HepG2 (cell line): ENCODE results near the gene BCAR3. TPM values are rescaled to one million over a fixed set of nuclear protein-coding genes. Genes with fewer than 3 reads are reported as not detected.
A peak's percentile ranks its signal among the peaks of the same experiment; 100 is the strongest.

Experiments used
- ATAC-seq: fragments of 200-7000 bp; cut with Tn5 transposase; 3 replicates; pipeline ENCODE4 v1.9.1; 2020; ENCODE audit warnings: mild to moderate bottlenecking, moderate library complexity
- BruUV-seq: library from RNA; stranded (reverse); fragments of 400-500 nt; replicated peaks from 2 replicates; lab custom pipeline; 2021; lab: Mats Ljungman, UMichigan
- CTCF ChIA-PET: fragments of 300-600 bp; formaldehyde crosslinking; extraction: SDS; loops from one replicate; lab custom pipeline; 2021; ENCODE audit warnings: low total read pairs, inconsistent platforms, low intra/inter-chr PET ratio; lab: Yijun Ruan, JAX
- POLR2A ChIA-PET: fragments of 350-600 bp; sonication (Branson Sonifier 250); formaldehyde crosslinking; loops from one replicate; lab custom pipeline; 2020; ENCODE audit warnings: antibody characterized with exemption, inconsistent platforms; lab: Yijun Ruan, JAX
- DNase-seq: peaks from one replicate; pipeline ENCODE4 v3.0.0-alpha.2; 2015; ENCODE audit warnings: low spot score
- FAIRE-seq: peaks from 3 replicates; lab custom pipeline; 2011; peaks lifted over from hg19 to GRCh38; lab: Jason Lieb, UNC
- H2AFZ ChIP-seq: one replicate; pipeline ENCODE4 v1.6.1; 2011; ENCODE audit warnings: low read length, inconsistent platforms
- H3K27ac ChIP-seq: fragments of 300-600 bp; 3 replicates; pipeline ENCODE4 v1.8.0; 2011; ENCODE audit warnings: mixed run types, mild to moderate bottlenecking, mixed read lengths, low read length, inconsistent platforms; ENCODE audit not compliant: insufficient read depth; ENCODE audit errors: extremely low read length
- H3K27me3 ChIP-seq, 2 experiments: fragments of 200-600 bp in 1 of 2; 2 replicates in 1 of 2; 3 replicates in 1 of 2; pipeline versions ENCODE4 v1.6.0 to v1.8.0; 2011; ENCODE audit warnings: low read length in 2 of 2, mild to moderate bottlenecking in 2 of 2, moderate library complexity in 2 of 2, inconsistent platforms in 1 of 2; ENCODE audit not compliant: insufficient read depth in 2 of 2, control insufficient read depth in 1 of 2
- H3K36me3 ChIP-seq, 2 experiments: fragments of 200-600 bp in 1 of 2; replicated peaks in 1 of 2; 2 replicates in 1 of 2; 3 replicates in 1 of 2; pipeline versions ENCODE4 v1.5.1 to v1.8.0; 2011; ENCODE audit warnings: low read length in 2 of 2, inconsistent platforms in 1 of 2; ENCODE audit not compliant: insufficient read depth in 2 of 2, control insufficient read depth in 1 of 2
- H3K4me1 ChIP-seq: 2 replicates; pipeline ENCODE4 v1.5.1; 2012; ENCODE audit warnings: low read length, inconsistent platforms; ENCODE audit not compliant: insufficient read depth
- H3K4me2 ChIP-seq: 2 replicates; pipeline ENCODE4 v1.6.0; 2011; ENCODE audit warnings: low read depth, low read length, inconsistent platforms
- H3K4me3 ChIP-seq, 3 experiments: fragments of 200-600 bp in 1 of 3; sonication (generic), shearing (Covaris generic) in 1 of 3; replicated peaks in 1 of 3; 2 replicates each; pipeline ENCODE4 v1.5.1; 2011 to 2016; ENCODE audit warnings: low read length in 3 of 3, inconsistent platforms in 2 of 3, low read depth in 2 of 3, mild to moderate bottlenecking in 2 of 3, control low read depth in 1 of 3, mixed read lengths in 1 of 3; ENCODE audit not compliant: insufficient read depth in 1 of 3
- H3K79me2 ChIP-seq: one replicate; pipeline ENCODE4 v1.6.1; 2011; ENCODE audit warnings: low read length, inconsistent platforms; ENCODE audit not compliant: insufficient read depth
- H3K9ac ChIP-seq: 2 replicates; pipeline ENCODE4 v1.6.0; 2011; ENCODE audit warnings: mild to moderate bottlenecking, low read depth, low read length, inconsistent platforms; ENCODE audit not compliant: insufficient read depth
- H3K9me3 ChIP-seq: 2 replicates; pipeline ENCODE4 v1.5.1; 2012; ENCODE audit warnings: mild to moderate bottlenecking, low read length
- H4K20me1 ChIP-seq: 2 replicates; pipeline ENCODE4 v1.6.0; 2011; ENCODE audit warnings: inconsistent platforms, mild to moderate bottlenecking, low read length, moderate library complexity; ENCODE audit not compliant: insufficient read depth
- ASH2L ChIP-seq: fragments of 300-600, 200-600 bp; sonication (generic); IDR thresholded peaks from 2 replicates; pipeline ENCODE4 v1.7.0; 2017; ENCODE audit warnings: low read depth, mild to moderate bottlenecking, moderate library complexity, mixed read lengths, low read length; ENCODE audit not compliant: insufficient read length
- CEBPG ChIP-seq: IDR thresholded peaks from 2 replicates; pipeline ENCODE4 v1.6.1; 2016
- CENPT ChIP-seq: sonication (generic); formaldehyde crosslinking; IDR thresholded peaks from 2 replicates; pipeline ENCODE4 v1.8.0; 2022; ENCODE audit warnings: low read depth, mild to moderate bottlenecking, moderate library complexity, missing genetic modification reagents
- CREM ChIP-seq, 2 experiments: sonication (generic) in 1 of 2; formaldehyde crosslinking in 1 of 2; IDR thresholded peaks; 2 replicates each; pipeline versions ENCODE4 v1.4.0 to v1.6.1; 2016 to 2020; ENCODE audit warnings: antibody characterized with exemption in 1 of 2, mild to moderate bottlenecking in 1 of 2, missing genetic modification reagents in 1 of 2
- CTCF ChIP-seq: sonication (generic); formaldehyde crosslinking; IDR thresholded peaks from 2 replicates; pipeline ENCODE4 v1.5.0; 2020; ENCODE audit warnings: mild to moderate bottlenecking, missing genetic modification reagents, moderate library complexity
- FOXP4 ChIP-seq: sonication (generic); formaldehyde crosslinking; IDR thresholded peaks from 2 replicates; pipeline ENCODE4 v1.4.0; 2020; ENCODE audit warnings: missing genetic modification reagents
- GATAD2A ChIP-seq: IDR thresholded peaks from 2 replicates; pipeline ENCODE4 v1.6.1; 2016
- IRF2 ChIP-seq: IDR thresholded peaks from 2 replicates; pipeline ENCODE4 v1.6.1; 2018; ENCODE audit warnings: missing genetic modification reagents, missing compliant biosample characterization
- NCOA2 ChIP-seq: sonication (generic); formaldehyde crosslinking; IDR thresholded peaks from 2 replicates; pipeline ENCODE4 v1.8.0; 2022; ENCODE audit warnings: inconsistent platforms
- PATZ1 ChIP-seq: sonication (generic); formaldehyde crosslinking; IDR thresholded peaks from 2 replicates; pipeline ENCODE4 v1.4.0; 2020; ENCODE audit warnings: missing genetic modification reagents
- RBM39 ChIP-seq: fragments of 200-400 bp; formaldehyde crosslinking; IDR thresholded peaks from one replicate; pipeline ENCODE4 v1.6.1; 2018; ENCODE audit warnings: antibody characterized with exemption, mild to moderate bottlenecking, low read depth, low read length; ENCODE audit not compliant: poor library complexity, severe bottlenecking
- SUZ12 ChIP-seq: fragments of 150-350 bp; IDR thresholded peaks from 2 replicates; pipeline ENCODE4 v1.6.1; 2014; ENCODE audit warnings: low read depth, low read length
- THAP8 ChIP-seq: sonication (generic); formaldehyde crosslinking; IDR thresholded peaks from 2 replicates; pipeline ENCODE4 v1.5.1; 2020; ENCODE audit warnings: missing genetic modification reagents, mild to moderate bottlenecking, borderline replicate concordance
- TOPORS ChIP-seq: sonication (generic); formaldehyde crosslinking; IDR thresholded peaks from 2 replicates; pipeline ENCODE4 v1.8.0; 2023; ENCODE audit warnings: mild to moderate bottlenecking, missing genetic modification reagents
- ZNF143 ChIP-seq: sonication (generic); formaldehyde crosslinking; IDR thresholded peaks from 2 replicates; pipeline ENCODE4 v1.4.0; 2020; ENCODE audit warnings: missing genetic modification reagents
- ZNF274 ChIP-seq: sonication (generic); formaldehyde crosslinking; IDR thresholded peaks from 2 replicates; pipeline ENCODE4 v1.5.1; 2020; ENCODE audit warnings: mild to moderate bottlenecking, missing genetic modification reagents
- ZNF639 ChIP-seq: conservative IDR thresholded peaks from 2 replicates; pipeline ENCODE4 v1.6.1; 2018; ENCODE audit warnings: missing genetic modification reagents
- ZNF792 ChIP-seq: IDR thresholded peaks from 2 replicates; pipeline ENCODE4 v1.6.1; 2016
- WGBS: methylation state at CpG from one replicate; pipeline ENCODE4 v1.1.6; 2017; ENCODE audit warnings: low lambda C conversion rate; 5-methylcytosine and 5-hydroxymethylcytosine counted together
- in situ Hi-C: cut with HindIII; loops from 2 replicates; pipeline ENCODE4 v1.10.0; 2017; ENCODE audit warnings: low pct_unique_long_range_greater_than_20kb; ENCODE audit not compliant: extremely low pct_ligation_motif_present
- intact Hi-C: fragments of 100-400 bp; cut with micrococcal nuclease; formaldehyde crosslinking; loops from one replicate; pipeline ENCODE4 v1.10.0; 2022; ENCODE audit not compliant: unreplicated experiment
- polyA plus RNA-seq, 8 experiments: library from polyadenylated mRNA; depleted of rRNA in 3 of 8; stranded (reverse) in 7 of 8; unstranded in 1 of 8; fragments of >200 nt; fragmentation: Illumina TruSeq in 4 of 8; extraction: Trizol in 4 of 8; gene quantifications; 2 replicates each; pipeline versions ENCODE4 v1.2.1 to v1.2.3, GENCODE V29; 2011 to 2016; ENCODE audit warnings: low read depth in 4 of 8, missing spikeins in 1 of 8, mixed read lengths in 1 of 8; ENCODE audit not compliant: insufficient read depth in 1 of 8
- total RNA-seq, 5 experiments: library from RNA; depleted of rRNA; stranded (reverse); fragments of >200 nt; fragmentation: Illumina TruSeq; extraction: Trizol; gene quantifications; 2 replicates each; pipeline ENCODE4 v1.2.3, GENCODE V29; 2016; ENCODE audit warnings: low read depth in 1 of 5

Gene BCAR3
- total and polyA plus RNA-seq, 2 of the 13 experiments (the other 11 are each of a cell fraction or from before 2014, with no cell fraction given): 3.6 to 4.8 TPM

GRCh38 chr1:93672069-93672468, 9.6 kb downstream of the BCAR3 start:
- intact Hi-C loops: no loop called here
- DNase-seq (no peak), FAIRE-seq (peak; percentile 59), ATAC-seq (peak; percentile 21; the same call in 1 of the 3 replicates)
- in situ Hi-C loops: no loop called here
- H4K20me1 ChIP-seq: no peaks in the 10 kb centered on the region
- ChIA-PET POLR2A (interaction anchor here (1.8 to 2.8 kb wide), 2 partner anchors 9 to 54 kb away, joined by 10 to 15 read pairs; partner anchors contain the start of gene BCAR3), CTCF (no interaction called here)
- no TSS peak for BruUV-seq
- H3K4me3 ChIP-seq: no peak overlapping the region
- peaks cover 15% of the 10 kb centered on the region for H3K79me2 ChIP-seq
- 0% methylated on average over 1 of the region's 1 CpG for WGBS
- H3K36me3 ChIP-seq: peaks cover 1 to 14% of the 10 kb centered on the region in 2 experiments; a peak in 2 of 5 replicates
- no peak overlapping the region for H2AFZ ChIP-seq
- peak overlapping the region; percentile 50 for H3K27ac ChIP-seq
- H3K4me1 ChIP-seq: peaks cover 77% of the 10 kb centered on the region
- no peaks in the 10 kb centered on the region for H3K9me3 ChIP-seq
- no peak overlapping the region for H3K9ac ChIP-seq
- no peaks in the 10 kb centered on the region for H3K27me3 ChIP-seq
- peak overlapping the region; percentile 19 for H3K4me2 ChIP-seq
- TF ChIP-seq ZNF274 (CRISPR knock-in tag) (no peak), SUZ12 (no peak), PATZ1 (peak; percentile 62; the same call in 1 of the 2 replicates), ZNF792 (no peak), CREM (IDR thresholded peaks at IDR 0.05) (peak; percentile 28; the same call in 1 of the 2 replicates), CREM (CRISPR knock-in tag; IDR thresholded peaks at IDR 0.05) (no peak), ASH2L (no peak), NCOA2 (CRISPR knock-in tag) (no peak; the same call in 1 of the 2 replicates), RBM39 (no peak), CTCF (CRISPR knock-in tag) (no peak), IRF2 (CRISPR knock-in tag) (no peak), ZNF143 (CRISPR knock-in tag) (no peak), ZNF639 (CRISPR knock-in tag) (no peak), GATAD2A (CRISPR knock-in tag) (peak; percentile 48), CEBPG (CRISPR knock-in tag) (no peak), FOXP4 (CRISPR knock-in tag) (peak; percentile 14; the same call in 1 of the 2 replicates), TOPORS (CRISPR knock-in tag) (no peak), CENPT (CRISPR knock-in tag) (no peak), THAP8 (CRISPR knock-in tag) (no peak)
